HepG2 (cell line): ENCODE data around the gene ZDHHC18. TPM values are rescaled to one million over a fixed set of nuclear protein-coding genes. Genes with fewer than 3 reads are reported as not detected.

Experiments used
- CEBPG ChIP-seq: IDR thresholded peaks from 2 replicates; pipeline ENCODE4 v1.6.1; 2016
- DMAP1 ChIP-seq: IDR thresholded peaks from 2 replicates; pipeline ENCODE4 v1.6.1; 2016
- EED ChIP-seq: sonication (generic); formaldehyde crosslinking; IDR thresholded peaks from 2 replicates; pipeline ENCODE4 v1.5.0; 2020; ENCODE audit warnings: mild to moderate bottlenecking, missing genetic modification reagents
- KDM4B ChIP-seq: sonication (generic); formaldehyde crosslinking; IDR thresholded peaks from 2 replicates; pipeline ENCODE4 v1.4.0; 2020; ENCODE audit warnings: missing genetic modification reagents
- LRRFIP1 ChIP-seq: sonication (generic); formaldehyde crosslinking; conservative IDR thresholded peaks from 2 replicates; pipeline ENCODE4 v1.4.0; 2020; ENCODE audit warnings: missing genetic modification reagents
- MXD3 ChIP-seq: IDR thresholded peaks from 2 replicates; pipeline ENCODE4 v1.6.1; 2016; ENCODE audit warnings: mild to moderate bottlenecking, missing biosample characterization, missing genetic modification reagents
- PPARG ChIP-seq: conservative IDR thresholded peaks from 2 replicates; pipeline ENCODE4 v1.6.1; 2016; ENCODE audit warnings: missing biosample characterization, missing genetic modification reagents
- REST ChIP-seq, 2 experiments: IDR thresholded peaks; 2 replicates each; pipeline ENCODE4 v1.6.1; 2011 to 2012; ENCODE audit warnings: low read length in 2 of 2, borderline replicate concordance in 1 of 2, low read depth in 1 of 2, mild to moderate bottlenecking in 1 of 2, moderate library complexity in 1 of 2
- SIN3A ChIP-seq: IDR thresholded peaks from 2 replicates; pipeline ENCODE4 v1.6.1; 2011; ENCODE audit warnings: low read depth, mild to moderate bottlenecking, control low read depth, low read length, borderline replicate concordance
- SYNCRIP ChIP-seq: fragments of 200-400 bp; formaldehyde crosslinking; IDR thresholded peaks from 2 replicates; pipeline ENCODE4 v1.6.1; 2018; ENCODE audit warnings: mild to moderate bottlenecking, low read depth, low read length; ENCODE audit not compliant: insufficient read depth
- TCF7L2 ChIP-seq: IDR thresholded peaks from 2 replicates; pipeline ENCODE4 v1.6.1; 2011; ENCODE audit warnings: mild to moderate bottlenecking, low read depth, low read length, moderate library complexity
- ZBTB49 ChIP-seq: sonication (generic); formaldehyde crosslinking; IDR thresholded peaks from 2 replicates; pipeline ENCODE4 v1.4.0; 2020; ENCODE audit warnings: missing genetic modification reagents, borderline replicate concordance
- ZIK1 ChIP-seq: sonication (generic); formaldehyde crosslinking; IDR thresholded peaks from 2 replicates; pipeline ENCODE4 v1.5.0; 2020; ENCODE audit warnings: mild to moderate bottlenecking, low read depth, missing genetic modification reagents, borderline replicate concordance
- ZNF44 ChIP-seq: sonication (generic); formaldehyde crosslinking; IDR thresholded peaks from 2 replicates; pipeline ENCODE4 v1.5.1; 2020; ENCODE audit warnings: mild to moderate bottlenecking, missing genetic modification reagents
- ZNF546 ChIP-seq: sonication (generic); formaldehyde crosslinking; conservative IDR thresholded peaks from 2 replicates; pipeline ENCODE4 v1.8.1; 2023; ENCODE audit warnings: mild to moderate bottlenecking, missing genetic modification reagents
- ZNF589 ChIP-seq: sonication (generic); formaldehyde crosslinking; conservative IDR thresholded peaks from 2 replicates; pipeline ENCODE4 v1.8.0; 2022; ENCODE audit warnings: mild to moderate bottlenecking, moderate library complexity, missing genetic modification reagents
- ZNF776 ChIP-seq: sonication (generic); formaldehyde crosslinking; IDR thresholded peaks from 2 replicates; pipeline ENCODE4 v1.4.0; 2020; ENCODE audit warnings: mild to moderate bottlenecking, missing genetic modification reagents
- ZNF800 ChIP-seq: sonication (generic); formaldehyde crosslinking; IDR thresholded peaks from 2 replicates; pipeline ENCODE4 v1.4.0; 2020; ENCODE audit warnings: missing genetic modification reagents
- polyA plus RNA-seq, 8 experiments: library from polyadenylated mRNA; depleted of rRNA in 3 of 8; stranded (reverse) in 7 of 8; unstranded in 1 of 8; fragments of >200 nt; fragmentation: Illumina TruSeq in 4 of 8; extraction: Trizol in 4 of 8; gene quantifications; 2 replicates each; pipeline versions ENCODE4 v1.2.1 to v1.2.3, GENCODE V29; 2011 to 2016; ENCODE audit warnings: low read depth in 4 of 8, missing spikeins in 1 of 8, mixed read lengths in 1 of 8; ENCODE audit not compliant: insufficient read depth in 1 of 8
- total RNA-seq, 5 experiments: library from RNA; depleted of rRNA; stranded (reverse); fragments of >200 nt; fragmentation: Illumina TruSeq; extraction: Trizol; gene quantifications; 2 replicates each; pipeline ENCODE4 v1.2.3, GENCODE V29; 2016; ENCODE audit warnings: low read depth in 1 of 5

The ZDHHC18 gene
- total and polyA plus RNA-seq, 2 of the 13 experiments (the other 11 are each of a cell fraction or from before 2014, with no cell fraction given) = 13.2 to 35.3 TPM

GRCh38 chr1:26864610-26865480 is 38.4 kb downstream of the ZDHHC18 start (continued):
- peak; percentile 75; the same call in 1 of the 2 replicates for TF ChIP-seq MXD3 (CRISPR knock-in tag)
- no peak for TF ChIP-seq ZIK1 (CRISPR knock-in tag)
- no peak for TF ChIP-seq LRRFIP1 (CRISPR knock-in tag)
- TF ChIP-seq TCF7L2 = no peak
- TF ChIP-seq CEBPG (CRISPR knock-in tag) = peak; percentile 5; the same call in 1 of the 2 replicates
- no peak for TF ChIP-seq PPARG (CRISPR knock-in tag)
- TF ChIP-seq ZNF44 = no peak
- TF ChIP-seq DMAP1 (CRISPR knock-in tag) = no peak
- 0 out of 2 replicates have a peak, but pooled peaks have one; percentile 38 for TF ChIP-seq ZNF800
- TF ChIP-seq ZNF546 = no peak
- TF ChIP-seq SIN3A = peak; percentile 26; the same call in 1 of the 2 replicates
- no peak for TF ChIP-seq REST (IDR thresholded peaks at IDR 0.05; ENCODE audit: borderline replicate concordance in 1 of 2, low read depth in 1 of 2, low read length in 2 of 2)
- TF ChIP-seq EED (CRISPR knock-in tag) = no peak; the same call in 1 of the 2 replicates
- no peak for TF ChIP-seq ZBTB49 (CRISPR knock-in tag)
- TF ChIP-seq SYNCRIP = no peak
- TF ChIP-seq ZNF776 (CRISPR knock-in tag) = peak; percentile 41; the same call in 1 of the 2 replicates
- TF ChIP-seq KDM4B (CRISPR knock-in tag) = peak; percentile 16; the same call in 1 of the 2 replicates
- no peak for TF ChIP-seq ZNF589 (CRISPR knock-in tag)
